GM23338 (cell line): ENCODE measurements around the gene TAF8. TPM values are rescaled to one million over a fixed set of nuclear protein-coding genes. Genes with fewer than 3 reads are reported as not detected.

Source experiments
- ATAC-seq: fragments of 200-7000 bp; cut with Tn5 transposase; 3 replicates; pipeline ENCODE4 v1.9.1; 2020
- DNase-seq: peaks from one replicate; pipeline ENCODE4 v3.0.0-alpha.2; 2015; ENCODE audit warnings: low spot score
- H2AFZ ChIP-seq: fragments of 200-600 bp; sonication (generic); 2 replicates; pipeline ENCODE4 v1.8.0; 2016; ENCODE audit warnings: antibody characterized with exemption, mild to moderate bottlenecking, moderate library complexity
- H3F3A ChIP-seq: fragments of 200-600 bp; sonication (generic); replicated peaks from 2 replicates; pipeline ENCODE4 v1.8.0; 2017; ENCODE audit warnings: antibody characterized with exemption, mixed run types, low read depth
- H3K27ac ChIP-seq: fragments of 200-600 bp; sonication (generic); 2 replicates; pipeline ENCODE4 v1.6.1; 2016; ENCODE audit warnings: low read depth
- H3K27me3 ChIP-seq: fragments of 200-600 bp; sonication (generic); 2 replicates; pipeline ENCODE4 v1.8.0; 2016; ENCODE audit warnings: mild to moderate bottlenecking, mixed run types, moderate library complexity; ENCODE audit not compliant: insufficient read depth
- H3K36me3 ChIP-seq: fragments of 200-600 bp; sonication (generic); 2 replicates; pipeline ENCODE4 v1.8.0; 2016; ENCODE audit warnings: mild to moderate bottlenecking; ENCODE audit not compliant: insufficient read depth
- H3K4me1 ChIP-seq: fragments of 200-600 bp; sonication (generic); 2 replicates; pipeline ENCODE4 v1.8.0; 2016; ENCODE audit warnings: mild to moderate bottlenecking, moderate library complexity; ENCODE audit not compliant: insufficient read depth
- H3K4me2 ChIP-seq: fragments of 200-600 bp; sonication (generic); 2 replicates; pipeline ENCODE4 v1.7.1; 2017; ENCODE audit warnings: mixed run types
- H3K4me3 ChIP-seq: fragments of 200-600 bp; sonication (generic); 2 replicates; pipeline ENCODE4 v1.6.1; 2016; ENCODE audit warnings: mixed run types
- H3K79me2 ChIP-seq: fragments of 200-600 bp; sonication (generic); replicated peaks from 2 replicates; pipeline ENCODE4 v1.8.0; 2017; ENCODE audit warnings: mild to moderate bottlenecking; ENCODE audit not compliant: insufficient read depth
- H3K9me2 ChIP-seq: fragments of 200-600 bp; sonication (generic); 2 replicates; pipeline ENCODE4 v1.8.0; 2017; ENCODE audit not compliant: insufficient read depth
- H4K20me1 ChIP-seq: fragments of 200-600 bp; sonication (generic); replicated peaks from 2 replicates; pipeline ENCODE4 v1.8.0; 2017; ENCODE audit warnings: mild to moderate bottlenecking; ENCODE audit not compliant: insufficient read depth
- H3K27ac Mint-ChIP-seq: 2 replicates; pipeline ENCODE4 v1.8.0; 2020; ENCODE audit warnings: inconsistent platforms, mild to moderate bottlenecking, moderate library complexity, mixed read lengths
- H3K27me3 Mint-ChIP-seq: 3 replicates; pipeline ENCODE4 v1.8.0; 2022; ENCODE audit warnings: low read depth, mild to moderate bottlenecking, moderate library complexity, mixed read lengths, inconsistent platforms; ENCODE audit not compliant: insufficient read depth, poor library complexity
- H3K36me3 Mint-ChIP-seq: 3 replicates; pipeline ENCODE4 v1.8.0; 2021; ENCODE audit warnings: low read depth, mild to moderate bottlenecking, inconsistent platforms, moderate library complexity, mixed read lengths
- H3K4me1 Mint-ChIP-seq: 3 replicates; pipeline ENCODE4 v1.8.0; 2020; ENCODE audit warnings: mild to moderate bottlenecking, inconsistent platforms, mixed read lengths
- H3K4me3 Mint-ChIP-seq: 3 replicates; pipeline ENCODE4 v1.8.0; 2021; ENCODE audit warnings: moderate library complexity, mild to moderate bottlenecking, inconsistent platforms, mixed read lengths
- H3K9me3 Mint-ChIP-seq: 3 replicates; pipeline ENCODE4 v1.8.0; 2020; ENCODE audit warnings: moderate library complexity, mild to moderate bottlenecking, inconsistent platforms, mixed read lengths
- CREB1 ChIP-seq: fragments of 250-450 bp; sonication (Bioruptor Pico); IDR thresholded peaks from 2 replicates; pipeline ENCODE4 v1.5.0; 2020; ENCODE audit warnings: low read depth, mild to moderate bottlenecking, moderate library complexity
- ETS1 ChIP-seq: IDR thresholded peaks from 2 replicates; pipeline ENCODE4 v1.6.1; 2016; ENCODE audit warnings: antibody characterized with exemption
- EZH2 ChIP-seq: fragments of 200-600 bp; sonication (generic); IDR thresholded peaks from one replicate; pipeline ENCODE4 v1.8.0; 2017; ENCODE audit warnings: antibody characterized with exemption, mild to moderate bottlenecking, low read depth; ENCODE audit not compliant: unreplicated experiment
- EZH2phosphoT487 ChIP-seq: fragments of 200-600 bp; sonication (generic); IDR thresholded peaks from one replicate; pipeline ENCODE4 v1.8.1; 2018; ENCODE audit warnings: antibody characterized with exemption; ENCODE audit not compliant: unreplicated experiment
- JUNB ChIP-seq: IDR thresholded peaks from one replicate; pipeline ENCODE4 v1.6.1; 2016; ENCODE audit warnings: antibody characterized with exemption; ENCODE audit not compliant: unreplicated experiment
- NANOG ChIP-seq: IDR thresholded peaks from 2 replicates; pipeline ENCODE4 v1.6.1; 2016; ENCODE audit warnings: antibody characterized with exemption, borderline replicate concordance
- POLR2AphosphoS5 ChIP-seq: IDR thresholded peaks from 2 replicates; pipeline ENCODE4 v1.6.1; 2016; ENCODE audit warnings: antibody characterized with exemption, low read depth
- REST ChIP-seq: IDR thresholded peaks from one replicate; pipeline ENCODE4 v1.6.1; 2018; ENCODE audit warnings: antibody characterized with exemption; ENCODE audit not compliant: unreplicated experiment
- STAT1 ChIP-seq: IDR thresholded peaks from one replicate; pipeline ENCODE4 v1.6.1; 2016; ENCODE audit warnings: antibody characterized with exemption; ENCODE audit not compliant: unreplicated experiment
- ZNF114 ChIP-seq: fragments of 250-450 bp; sonication (Bioruptor Pico); IDR thresholded peaks from 2 replicates; pipeline ENCODE4 v1.5.0; 2020; ENCODE audit warnings: mild to moderate bottlenecking, moderate library complexity
- ZNF331 ChIP-seq: fragments of 250-450 bp; sonication (Bioruptor Pico); IDR thresholded peaks from 2 replicates; pipeline ENCODE4 v1.5.0; 2020; ENCODE audit warnings: low read depth, mild to moderate bottlenecking, moderate library complexity
- polyA plus RNA-seq: library from polyadenylated mRNA; unstranded; fragments of >200 nt; fragmentation: Nextera tagmentation; extraction: Ambion mirVana; gene quantifications from 2 replicates; pipeline ENCODE4 v1.2.1, GENCODE V29; 2016
- total RNA-seq: library from RNA; depleted of rRNA; stranded (reverse); fragments of >200 nt; shearing (Covaris generic); gene quantifications from 2 replicates; pipeline ENCODE4 v1.2.3, GENCODE V29; 2014
- TF ChIP-seq, protein P1 (sequence below): fragments of 250-450 bp; sonication (Bioruptor Pico); IDR thresholded peaks from 2 replicates; pipeline ENCODE4 v1.5.0; 2020; ENCODE audit warnings: mild to moderate bottlenecking, moderate library complexity
- TF ChIP-seq, protein P2 (sequence below), 2 experiments: fragments of 200-600 bp in 1 of 2; sonication (generic) in 1 of 2; conservative IDR thresholded peaks; 2 replicates each; pipeline versions ENCODE4 v1.5.1 to v1.6.1; 2016 to 2017; ENCODE audit warnings: antibody characterized with exemption in 2 of 2, low read depth in 2 of 2, mild to moderate bottlenecking in 2 of 2, moderate library complexity in 1 of 2

TAF8 gene
- total and polyA plus RNA-seq, 2 experiments from 2014 or later: 18.7 to 30.6 TPM

- Histone ChIP-seq H3K4me1 (no peaks in the 10 kb centered on the region), H3K36me3 (no peaks in the 10 kb centered on the region), H3K9me2 (no peaks in the 10 kb centered on the region), H3K79me2 (peaks cover 11% of the 10 kb centered on the region; the same call in 1 of the 2 replicates), H3K4me2 (no peak overlapping the region), H3K4me3 (no peak overlapping the region), H3K27me3 (no peaks in the 10 kb centered on the region), H2AFZ (no peak overlapping the region), H3F3A (0 out of 2 replicates have a peak, but pooled peaks cover 7% of the 10 kb centered on the region), H3K27ac (no peak overlapping the region), H4K20me1 (peaks cover 15% of the 10 kb centered on the region)
- H3K36me3 Mint-ChIP-seq: peaks cover 38% of the 10 kb centered on the region
- 0 out of 3 replicates have a peak, but pooled peaks cover 6% of the 10 kb centered on the region for H3K4me1 Mint-ChIP-seq
- no peak overlapping the region for H3K27ac Mint-ChIP-seq
- DNase-seq: no peak
- peaks cover 19% of the 10 kb centered on the region for H3K27me3 Mint-ChIP-seq
- no peaks in the 10 kb centered on the region for H3K9me3 Mint-ChIP-seq
- peak; percentile 19 for ATAC-seq
- no peak overlapping the region for H3K4me3 Mint-ChIP-seq
- TF ChIP-seq EZH2: no peak
- TF ChIP-seq, protein P1, sequence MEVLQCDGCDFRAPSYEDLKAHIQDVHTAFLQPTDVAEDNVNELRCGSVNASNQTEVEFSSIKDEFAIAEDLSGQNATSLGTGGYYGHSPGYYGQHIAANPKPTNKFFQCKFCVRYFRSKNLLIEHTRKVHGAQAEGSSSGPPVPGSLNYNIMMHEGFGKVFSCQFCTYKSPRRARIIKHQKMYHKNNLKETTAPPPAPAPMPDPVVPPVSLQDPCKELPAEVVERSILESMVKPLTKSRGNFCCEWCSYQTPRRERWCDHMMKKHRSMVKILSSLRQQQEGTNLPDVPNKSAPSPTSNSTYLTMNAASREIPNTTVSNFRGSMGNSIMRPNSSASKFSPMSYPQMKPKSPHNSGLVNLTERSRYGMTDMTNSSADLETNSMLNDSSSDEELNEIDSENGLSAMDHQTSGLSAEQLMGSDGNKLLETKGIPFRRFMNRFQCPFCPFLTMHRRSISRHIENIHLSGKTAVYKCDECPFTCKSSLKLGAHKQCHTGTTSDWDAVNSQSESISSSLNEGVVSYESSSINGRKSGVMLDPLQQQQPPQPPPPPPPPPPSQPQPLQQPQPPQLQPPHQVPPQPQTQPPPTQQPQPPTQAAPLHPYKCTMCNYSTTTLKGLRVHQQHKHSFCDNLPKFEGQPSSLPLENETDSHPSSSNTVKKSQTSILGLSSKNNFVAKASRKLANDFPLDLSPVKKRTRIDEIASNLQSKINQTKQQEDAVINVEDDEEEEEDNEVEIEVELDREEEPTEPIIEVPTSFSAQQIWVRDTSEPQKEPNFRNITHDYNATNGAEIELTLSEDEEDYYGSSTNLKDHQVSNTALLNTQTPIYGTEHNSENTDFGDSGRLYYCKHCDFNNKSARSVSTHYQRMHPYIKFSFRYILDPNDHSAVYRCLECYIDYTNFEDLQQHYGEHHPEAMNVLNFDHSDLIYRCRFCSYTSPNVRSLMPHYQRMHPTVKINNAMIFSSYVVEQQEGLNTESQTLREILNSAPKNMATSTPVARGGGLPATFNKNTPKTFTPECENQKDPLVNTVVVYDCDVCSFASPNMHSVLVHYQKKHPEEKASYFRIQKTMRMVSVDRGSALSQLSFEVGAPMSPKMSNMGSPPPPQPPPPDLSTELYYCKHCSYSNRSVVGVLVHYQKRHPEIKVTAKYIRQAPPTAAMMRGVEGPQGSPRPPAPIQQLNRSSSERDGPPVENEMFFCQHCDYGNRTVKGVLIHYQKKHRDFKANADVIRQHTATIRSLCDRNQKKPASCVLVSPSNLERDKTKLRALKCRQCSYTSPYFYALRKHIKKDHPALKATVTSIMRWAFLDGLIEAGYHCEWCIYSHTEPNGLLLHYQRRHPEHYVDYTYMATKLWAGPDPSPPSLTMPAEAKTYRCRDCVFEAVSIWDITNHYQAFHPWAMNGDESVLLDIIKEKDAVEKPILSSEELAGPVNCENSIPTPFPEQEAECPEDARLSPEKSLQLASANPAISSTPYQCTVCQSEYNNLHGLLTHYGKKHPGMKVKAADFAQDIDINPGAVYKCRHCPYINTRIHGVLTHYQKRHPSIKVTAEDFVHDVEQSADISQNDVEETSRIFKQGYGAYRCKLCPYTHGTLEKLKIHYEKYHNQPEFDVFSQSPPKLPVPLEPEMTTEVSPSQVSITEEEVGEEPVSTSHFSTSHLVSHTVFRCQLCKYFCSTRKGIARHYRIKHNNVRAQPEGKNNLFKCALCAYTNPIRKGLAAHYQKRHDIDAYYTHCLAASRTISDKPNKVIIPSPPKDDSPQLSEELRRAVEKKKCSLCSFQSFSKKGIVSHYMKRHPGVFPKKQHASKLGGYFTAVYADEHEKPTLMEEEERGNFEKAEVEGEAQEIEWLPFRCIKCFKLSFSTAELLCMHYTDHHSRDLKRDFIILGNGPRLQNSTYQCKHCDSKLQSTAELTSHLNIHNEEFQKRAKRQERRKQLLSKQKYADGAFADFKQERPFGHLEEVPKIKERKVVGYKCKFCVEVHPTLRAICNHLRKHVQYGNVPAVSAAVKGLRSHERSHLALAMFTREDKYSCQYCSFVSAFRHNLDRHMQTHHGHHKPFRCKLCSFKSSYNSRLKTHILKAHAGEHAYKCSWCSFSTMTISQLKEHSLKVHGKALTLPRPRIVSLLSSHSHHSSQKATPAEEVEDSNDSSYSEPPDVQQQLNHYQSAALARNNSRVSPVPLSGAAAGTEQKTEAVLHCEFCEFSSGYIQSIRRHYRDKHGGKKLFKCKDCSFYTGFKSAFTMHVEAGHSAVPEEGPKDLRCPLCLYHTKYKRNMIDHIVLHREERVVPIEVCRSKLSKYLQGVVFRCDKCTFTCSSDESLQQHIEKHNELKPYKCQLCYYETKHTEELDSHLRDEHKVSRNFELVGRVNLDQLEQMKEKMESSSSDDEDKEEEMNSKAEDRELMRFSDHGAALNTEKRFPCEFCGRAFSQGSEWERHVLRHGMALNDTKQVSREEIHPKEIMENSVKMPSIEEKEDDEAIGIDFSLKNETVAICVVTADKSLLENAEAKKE (CRISPR knock-in tag): no peak
- no peak for TF ChIP-seq REST
- no peak for TF ChIP-seq ZNF331 (CRISPR knock-in tag)
- no peak for TF ChIP-seq EZH2phosphoT487
- TF ChIP-seq JUNB: no peak
- TF ChIP-seq CREB1 (CRISPR knock-in tag): no peak
- TF ChIP-seq POLR2AphosphoS5: no peak
- TF ChIP-seq STAT1: no peak
- TF ChIP-seq ETS1: no peak
- TF ChIP-seq NANOG: no peak
- TF ChIP-seq, protein P2, sequence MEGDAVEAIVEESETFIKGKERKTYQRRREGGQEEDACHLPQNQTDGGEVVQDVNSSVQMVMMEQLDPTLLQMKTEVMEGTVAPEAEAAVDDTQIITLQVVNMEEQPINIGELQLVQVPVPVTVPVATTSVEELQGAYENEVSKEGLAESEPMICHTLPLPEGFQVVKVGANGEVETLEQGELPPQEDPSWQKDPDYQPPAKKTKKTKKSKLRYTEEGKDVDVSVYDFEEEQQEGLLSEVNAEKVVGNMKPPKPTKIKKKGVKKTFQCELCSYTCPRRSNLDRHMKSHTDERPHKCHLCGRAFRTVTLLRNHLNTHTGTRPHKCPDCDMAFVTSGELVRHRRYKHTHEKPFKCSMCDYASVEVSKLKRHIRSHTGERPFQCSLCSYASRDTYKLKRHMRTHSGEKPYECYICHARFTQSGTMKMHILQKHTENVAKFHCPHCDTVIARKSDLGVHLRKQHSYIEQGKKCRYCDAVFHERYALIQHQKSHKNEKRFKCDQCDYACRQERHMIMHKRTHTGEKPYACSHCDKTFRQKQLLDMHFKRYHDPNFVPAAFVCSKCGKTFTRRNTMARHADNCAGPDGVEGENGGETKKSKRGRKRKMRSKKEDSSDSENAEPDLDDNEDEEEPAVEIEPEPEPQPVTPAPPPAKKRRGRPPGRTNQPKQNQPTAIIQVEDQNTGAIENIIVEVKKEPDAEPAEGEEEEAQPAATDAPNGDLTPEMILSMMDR (conservative IDR thresholded peaks at IDR 0.05; ENCODE audit: low read depth in 2 of 2): no peak
- no peak for TF ChIP-seq ZNF114 (CRISPR knock-in tag)
Measured at GRCh38 chr6:42118162-42119001, 68.1 kb downstream of the TAF8 start.
